ENCODE data around the gene ALOX5AP.
"Not testable (repeated sequence)": the region's sequence is repeated elsewhere in the genome, so short reads cannot be mapped to it uniquely, and the experiment has no call there.

DNA sequence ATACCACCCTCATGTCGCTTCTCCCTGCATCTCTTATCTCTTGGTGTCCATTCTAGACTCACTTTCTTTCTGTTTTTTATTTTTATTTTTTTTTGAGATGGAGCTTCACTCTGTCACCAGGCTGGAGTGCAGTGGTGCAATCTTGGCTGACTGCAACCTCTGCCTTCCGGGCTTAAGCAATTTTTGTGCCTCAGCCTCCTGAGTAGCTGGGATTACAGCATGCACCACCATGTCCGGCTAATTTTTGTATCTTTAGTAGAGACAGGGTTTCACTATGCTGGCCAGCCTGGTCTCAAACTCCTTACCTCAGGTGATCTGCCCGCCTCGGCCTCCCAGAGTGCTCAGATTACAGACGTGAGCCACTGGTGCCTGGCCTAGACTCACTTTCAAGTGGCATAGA is 12.5 kb downstream of the ALOX5AP start:
- TF ChIP-seq, protein P1, sequence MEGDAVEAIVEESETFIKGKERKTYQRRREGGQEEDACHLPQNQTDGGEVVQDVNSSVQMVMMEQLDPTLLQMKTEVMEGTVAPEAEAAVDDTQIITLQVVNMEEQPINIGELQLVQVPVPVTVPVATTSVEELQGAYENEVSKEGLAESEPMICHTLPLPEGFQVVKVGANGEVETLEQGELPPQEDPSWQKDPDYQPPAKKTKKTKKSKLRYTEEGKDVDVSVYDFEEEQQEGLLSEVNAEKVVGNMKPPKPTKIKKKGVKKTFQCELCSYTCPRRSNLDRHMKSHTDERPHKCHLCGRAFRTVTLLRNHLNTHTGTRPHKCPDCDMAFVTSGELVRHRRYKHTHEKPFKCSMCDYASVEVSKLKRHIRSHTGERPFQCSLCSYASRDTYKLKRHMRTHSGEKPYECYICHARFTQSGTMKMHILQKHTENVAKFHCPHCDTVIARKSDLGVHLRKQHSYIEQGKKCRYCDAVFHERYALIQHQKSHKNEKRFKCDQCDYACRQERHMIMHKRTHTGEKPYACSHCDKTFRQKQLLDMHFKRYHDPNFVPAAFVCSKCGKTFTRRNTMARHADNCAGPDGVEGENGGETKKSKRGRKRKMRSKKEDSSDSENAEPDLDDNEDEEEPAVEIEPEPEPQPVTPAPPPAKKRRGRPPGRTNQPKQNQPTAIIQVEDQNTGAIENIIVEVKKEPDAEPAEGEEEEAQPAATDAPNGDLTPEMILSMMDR (IDR thresholded peaks at IDR 0.05), result not testable (repeated sequence)
- TF ChIP-seq POLR2A (IDR thresholded peaks at IDR 0.05); POLR2AphosphoS5 (IDR thresholded peaks at IDR 0.05; ENCODE audit: insufficient read depth in 1 of 2, low read depth in 1 of 2): not testable (repeated sequence)

Data from vagina (tissue), 2 donors.